ENCODE data around the gene ELOVL5.

DNA sequence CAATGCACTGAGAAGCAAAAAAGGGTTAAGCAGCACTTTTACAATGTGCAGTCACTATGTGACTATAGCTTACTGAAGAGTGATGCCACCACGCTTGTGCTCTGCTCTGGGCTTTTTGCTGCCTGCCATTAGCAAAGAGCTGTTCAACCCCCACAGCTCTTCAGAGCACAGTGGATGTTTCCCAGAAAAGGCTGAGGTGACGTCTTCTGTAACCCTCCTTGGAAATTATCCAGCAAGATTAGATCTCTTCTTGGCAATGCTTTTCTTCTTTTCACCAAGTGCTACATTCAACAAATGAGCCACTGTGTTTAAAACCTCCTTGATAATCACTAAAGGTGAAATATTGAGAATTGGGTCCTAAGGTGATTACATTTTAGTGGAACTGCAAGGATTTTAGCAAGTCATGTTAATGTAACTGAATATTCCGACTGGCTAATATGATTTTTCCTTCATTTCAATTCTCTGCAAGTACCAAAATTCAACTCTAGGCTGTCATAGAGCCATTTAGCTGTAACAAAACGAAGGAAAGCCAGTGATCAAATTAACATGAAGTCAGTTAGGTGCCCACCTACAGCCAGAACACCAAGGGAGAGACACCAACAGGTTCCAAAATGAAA is 34.9 kb downstream of the ELOVL5 start:
- TF ChIP-seq, protein P1, sequence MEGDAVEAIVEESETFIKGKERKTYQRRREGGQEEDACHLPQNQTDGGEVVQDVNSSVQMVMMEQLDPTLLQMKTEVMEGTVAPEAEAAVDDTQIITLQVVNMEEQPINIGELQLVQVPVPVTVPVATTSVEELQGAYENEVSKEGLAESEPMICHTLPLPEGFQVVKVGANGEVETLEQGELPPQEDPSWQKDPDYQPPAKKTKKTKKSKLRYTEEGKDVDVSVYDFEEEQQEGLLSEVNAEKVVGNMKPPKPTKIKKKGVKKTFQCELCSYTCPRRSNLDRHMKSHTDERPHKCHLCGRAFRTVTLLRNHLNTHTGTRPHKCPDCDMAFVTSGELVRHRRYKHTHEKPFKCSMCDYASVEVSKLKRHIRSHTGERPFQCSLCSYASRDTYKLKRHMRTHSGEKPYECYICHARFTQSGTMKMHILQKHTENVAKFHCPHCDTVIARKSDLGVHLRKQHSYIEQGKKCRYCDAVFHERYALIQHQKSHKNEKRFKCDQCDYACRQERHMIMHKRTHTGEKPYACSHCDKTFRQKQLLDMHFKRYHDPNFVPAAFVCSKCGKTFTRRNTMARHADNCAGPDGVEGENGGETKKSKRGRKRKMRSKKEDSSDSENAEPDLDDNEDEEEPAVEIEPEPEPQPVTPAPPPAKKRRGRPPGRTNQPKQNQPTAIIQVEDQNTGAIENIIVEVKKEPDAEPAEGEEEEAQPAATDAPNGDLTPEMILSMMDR (IDR thresholded peaks at IDR 0.05): no peak
- no peak for TF ChIP-seq EZH2 (IDR thresholded peaks at IDR 0.05; ENCODE audit: borderline replicate concordance, insufficient read depth, low read depth, low read length, poor library complexity, severe bottlenecking)
